AG09309 (cell line): Measurements from ENCODE around the gene TBC1D24.
"Not testable (repeated sequence)": the region's sequence is repeated elsewhere in the genome, so short reads cannot be mapped to it uniquely, and the experiment has no call there.

Experiments
- DNase-seq: peaks from one replicate; pipeline ENCODE4 v3.0.0-alpha.2; 2010; ENCODE audit warnings: low read depth
- H3K4me3 ChIP-seq: 2 replicates; pipeline ENCODE4 v1.5.1; 2011; ENCODE audit warnings: mild to moderate bottlenecking, low read depth, low read length, moderate library complexity; ENCODE audit not compliant: control insufficient read depth
- TF ChIP-seq, protein P1 (sequence below): IDR thresholded peaks from 2 replicates; pipeline ENCODE4 v1.5.1; 2011; ENCODE audit warnings: mild to moderate bottlenecking, low read depth, low read length, inconsistent platforms; ENCODE audit not compliant: insufficient read depth, control insufficient read depth; ENCODE audit errors: missing control alignments

TBC1D24 gene

DNA sequence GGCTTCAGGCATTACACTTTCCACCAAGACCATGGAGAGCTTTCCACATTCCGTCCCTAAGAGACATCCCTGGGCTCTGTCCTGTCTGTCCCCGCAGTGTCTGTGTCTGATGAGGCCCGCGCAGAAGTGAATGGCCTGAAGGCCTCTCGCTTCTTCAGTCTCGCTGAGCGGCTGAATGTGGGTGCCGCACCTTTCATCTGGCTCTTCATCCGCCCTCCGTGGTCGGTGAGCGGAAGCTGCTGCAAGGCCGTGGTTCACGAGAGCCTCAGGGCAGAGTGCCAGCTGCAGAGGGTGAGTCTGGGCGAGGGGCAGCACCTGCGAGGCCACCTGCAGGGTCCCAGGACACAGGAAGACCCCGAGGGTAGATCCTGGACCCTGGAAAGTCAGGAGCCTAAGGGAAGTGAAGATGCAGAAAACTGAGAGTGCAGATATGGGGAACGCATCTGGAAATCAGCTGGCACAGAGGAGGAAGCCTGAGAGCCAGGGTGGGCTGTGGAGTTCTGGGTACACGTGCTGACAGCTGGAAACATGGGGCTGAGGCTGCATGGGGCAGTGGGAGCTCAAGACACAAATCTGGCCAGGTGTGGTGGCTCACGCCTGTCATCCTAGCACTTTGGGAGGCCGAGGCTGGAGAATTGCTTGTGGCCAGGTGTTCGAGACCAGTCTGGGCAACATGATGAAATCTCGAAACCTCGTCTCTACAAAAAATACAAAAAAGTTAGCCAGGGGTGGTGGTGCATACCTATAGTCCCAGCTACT is 37.7 kb upstream of the TBC1D24 start:
- H3K4me3 ChIP-seq, result no peak overlapping the region
- TF ChIP-seq, protein P1, sequence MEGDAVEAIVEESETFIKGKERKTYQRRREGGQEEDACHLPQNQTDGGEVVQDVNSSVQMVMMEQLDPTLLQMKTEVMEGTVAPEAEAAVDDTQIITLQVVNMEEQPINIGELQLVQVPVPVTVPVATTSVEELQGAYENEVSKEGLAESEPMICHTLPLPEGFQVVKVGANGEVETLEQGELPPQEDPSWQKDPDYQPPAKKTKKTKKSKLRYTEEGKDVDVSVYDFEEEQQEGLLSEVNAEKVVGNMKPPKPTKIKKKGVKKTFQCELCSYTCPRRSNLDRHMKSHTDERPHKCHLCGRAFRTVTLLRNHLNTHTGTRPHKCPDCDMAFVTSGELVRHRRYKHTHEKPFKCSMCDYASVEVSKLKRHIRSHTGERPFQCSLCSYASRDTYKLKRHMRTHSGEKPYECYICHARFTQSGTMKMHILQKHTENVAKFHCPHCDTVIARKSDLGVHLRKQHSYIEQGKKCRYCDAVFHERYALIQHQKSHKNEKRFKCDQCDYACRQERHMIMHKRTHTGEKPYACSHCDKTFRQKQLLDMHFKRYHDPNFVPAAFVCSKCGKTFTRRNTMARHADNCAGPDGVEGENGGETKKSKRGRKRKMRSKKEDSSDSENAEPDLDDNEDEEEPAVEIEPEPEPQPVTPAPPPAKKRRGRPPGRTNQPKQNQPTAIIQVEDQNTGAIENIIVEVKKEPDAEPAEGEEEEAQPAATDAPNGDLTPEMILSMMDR, result no peak
- DNase-seq, result no peak

DNA sequence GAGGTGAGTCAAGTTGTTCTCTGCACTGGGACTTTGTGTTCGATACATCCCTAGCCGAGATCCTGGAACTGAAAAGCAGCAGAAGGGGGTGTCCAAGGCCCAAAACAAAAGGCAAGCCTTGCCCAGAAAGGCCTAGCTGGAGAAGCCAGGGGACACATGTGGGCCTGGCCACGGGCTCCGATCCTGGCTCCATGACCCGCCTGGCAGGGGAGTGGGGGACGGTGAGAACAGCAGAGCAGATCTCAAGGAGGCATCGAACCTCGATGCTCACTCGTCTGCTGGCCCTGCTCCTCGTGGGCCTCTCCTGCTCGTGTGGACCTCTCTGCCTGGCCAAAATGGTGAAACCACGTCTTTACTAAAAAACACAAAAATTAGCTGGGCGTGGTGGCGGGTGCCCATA is 36.8 kb upstream of the TBC1D24 start:
- DNase-seq, result no peak
- H3K4me3 ChIP-seq, result no peak overlapping the region
- TF ChIP-seq, protein P1, result no peak

DNA sequence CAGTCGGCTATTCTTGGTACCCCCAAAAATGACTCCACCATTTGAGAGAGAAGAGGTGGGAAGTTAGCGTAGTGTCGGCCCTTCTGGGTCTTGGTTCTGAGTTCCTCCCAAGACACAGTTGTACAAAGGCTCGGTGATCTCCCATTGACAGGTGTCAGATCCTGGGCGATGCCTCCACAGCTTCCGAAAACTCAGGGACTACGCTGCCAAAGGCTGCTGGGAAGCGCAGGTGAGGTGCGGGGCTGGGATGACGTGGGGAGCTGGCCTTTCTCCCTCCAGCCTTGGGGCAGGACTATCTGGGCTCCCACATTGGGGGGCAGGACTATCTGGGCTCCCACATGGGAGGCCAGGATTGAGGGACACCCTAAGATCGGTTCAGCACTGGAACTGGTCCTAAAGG is 35.3 kb upstream of the TBC1D24 start:
- H3K4me3 ChIP-seq, result no peak overlapping the region
- TF ChIP-seq, protein P1, result no peak
- DNase-seq, result no peak

GRCh38 chr16:2441143-2441804 is 33.7 kb upstream of the TBC1D24 start:
- not testable (repeated sequence) for DNase-seq, H3K4me3 ChIP-seq

- TF ChIP-seq, protein P1, result no peak
- no peak for DNase-seq
- H3K4me3 ChIP-seq, result no peak overlapping the region
These were observed 31.4 kb upstream of the TBC1D24 start for GRCh38 chr16:2443555-2443954.

DNA sequence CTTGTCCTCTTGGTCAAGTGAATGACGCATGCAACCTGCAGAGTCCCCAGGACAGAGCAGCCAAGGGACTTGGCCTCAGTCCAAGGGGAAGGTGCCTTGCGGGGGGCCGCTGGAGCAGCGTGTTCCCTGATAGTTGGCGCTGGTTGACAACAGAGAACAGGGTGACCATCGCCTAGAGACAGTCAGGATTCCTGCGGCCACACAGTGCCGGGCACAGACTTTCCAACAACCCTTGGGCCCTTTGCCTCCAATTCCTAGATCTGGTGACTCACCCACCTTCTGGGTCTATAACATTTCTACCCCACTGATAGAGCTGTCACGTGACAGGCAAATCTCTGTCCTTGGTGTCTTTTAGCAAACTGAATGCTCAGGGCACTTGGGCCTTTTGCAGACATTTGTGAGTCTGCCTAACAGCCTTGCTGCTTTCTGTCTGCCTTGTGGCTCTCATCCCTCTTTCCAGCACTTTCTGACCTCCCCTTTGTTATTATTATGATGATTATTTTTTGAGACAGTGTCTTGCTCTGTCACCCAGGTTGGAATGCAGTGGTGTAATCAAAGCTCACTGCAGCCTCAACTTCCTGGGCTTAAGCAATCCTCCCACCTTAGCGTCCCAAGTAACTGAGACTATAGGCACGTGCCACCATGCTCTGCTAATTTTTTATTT is 26.9 kb upstream of the TBC1D24 start:
- no peak for DNase-seq
- TF ChIP-seq, protein P1, result no peak
- H3K4me3 ChIP-seq, result no peak overlapping the region

DNA sequence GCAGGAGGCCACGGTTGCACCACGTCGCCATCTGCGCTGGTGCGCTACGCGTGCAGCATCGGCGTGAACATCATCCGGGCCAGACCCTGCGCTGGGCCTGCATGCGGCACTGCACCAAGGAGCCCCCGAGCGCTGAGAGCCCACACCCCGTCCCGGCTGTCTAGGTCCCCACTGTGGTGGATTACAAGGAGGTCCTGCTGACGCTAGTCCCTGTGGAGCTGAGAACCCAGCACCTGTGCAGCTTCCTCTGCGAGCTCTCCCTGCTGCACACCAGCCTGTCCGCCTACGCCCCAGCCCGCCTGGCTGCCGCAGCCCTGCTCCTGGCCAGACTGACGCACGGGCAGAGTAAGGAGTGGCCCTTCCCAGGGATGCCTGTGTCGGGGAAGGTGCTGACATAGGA is 25.8 kb upstream of the TBC1D24 start:
- TF ChIP-seq, protein P1, result no peak
- H3K4me3 ChIP-seq, result no peak overlapping the region
- no peak for DNase-seq
